Retinal pigment epithelial cell (primary cell): ENCODE measurements around the gene CLPSL2.

Source experiments
- DNase-seq: peaks from one replicate; pipeline ENCODE4 v3.0.0-alpha.2; 2010; ENCODE audit warnings: low read depth
- H3K4me3 ChIP-seq: 2 replicates; pipeline ENCODE4 v1.5.1; 2011; ENCODE audit warnings: mild to moderate bottlenecking, low read length, control low read depth, moderate library complexity
- TF ChIP-seq, protein P1 (sequence below): conservative IDR thresholded peaks from 2 replicates; pipeline ENCODE4 v1.5.1; 2011; ENCODE audit warnings: low read depth, low read length, control low read depth, inconsistent platforms

Gene CLPSL2, protein sequence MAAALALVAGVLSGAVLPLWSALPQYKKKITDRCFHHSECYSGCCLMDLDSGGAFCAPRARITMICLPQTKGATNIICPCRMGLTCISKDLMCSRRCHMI

GRCh38 chr6:35776364-35777215, at the start of gene CLPSL2:
TSS of gene CLPSL2 (plus strand) at chr6:35776598. CDS start at chr6:35776619, 21 bp downstream.
- peak within 1 kb of the TSS; percentile 39 for H3K4me3 ChIP-seq
- TF ChIP-seq, protein P1, sequence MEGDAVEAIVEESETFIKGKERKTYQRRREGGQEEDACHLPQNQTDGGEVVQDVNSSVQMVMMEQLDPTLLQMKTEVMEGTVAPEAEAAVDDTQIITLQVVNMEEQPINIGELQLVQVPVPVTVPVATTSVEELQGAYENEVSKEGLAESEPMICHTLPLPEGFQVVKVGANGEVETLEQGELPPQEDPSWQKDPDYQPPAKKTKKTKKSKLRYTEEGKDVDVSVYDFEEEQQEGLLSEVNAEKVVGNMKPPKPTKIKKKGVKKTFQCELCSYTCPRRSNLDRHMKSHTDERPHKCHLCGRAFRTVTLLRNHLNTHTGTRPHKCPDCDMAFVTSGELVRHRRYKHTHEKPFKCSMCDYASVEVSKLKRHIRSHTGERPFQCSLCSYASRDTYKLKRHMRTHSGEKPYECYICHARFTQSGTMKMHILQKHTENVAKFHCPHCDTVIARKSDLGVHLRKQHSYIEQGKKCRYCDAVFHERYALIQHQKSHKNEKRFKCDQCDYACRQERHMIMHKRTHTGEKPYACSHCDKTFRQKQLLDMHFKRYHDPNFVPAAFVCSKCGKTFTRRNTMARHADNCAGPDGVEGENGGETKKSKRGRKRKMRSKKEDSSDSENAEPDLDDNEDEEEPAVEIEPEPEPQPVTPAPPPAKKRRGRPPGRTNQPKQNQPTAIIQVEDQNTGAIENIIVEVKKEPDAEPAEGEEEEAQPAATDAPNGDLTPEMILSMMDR: no peak
- no peak for DNase-seq

- H3K4me3 ChIP-seq: peak overlapping the region; percentile 52
- DNase-seq: peak; percentile 48
- TF ChIP-seq, protein P1: no peak
Measured at GRCh38 chr6:35727231-35727934, 49.0 kb upstream of the CLPSL2 start.

GRCh38 chr6:35727935-35728682, 48.3 kb upstream of the CLPSL2 start:
- TF ChIP-seq, protein P1: no peak
- peak overlapping the region; percentile 52 for H3K4me3 ChIP-seq
- DNase-seq: peak; percentile 94

- H3K4me3 ChIP-seq: no peak overlapping the region
- DNase-seq: no peak
Measured at GRCh38 chr6:35728683-35729678, 47.4 kb upstream of the CLPSL2 start.

GRCh38 chr6:35729722-35730121, 46.7 kb upstream of the CLPSL2 start:
- no peak for DNase-seq
- no peak overlapping the region for H3K4me3 ChIP-seq

More at GRCh38 chr6:35728683-35729678, 47.4 kb upstream of the CLPSL2 start:
- TF ChIP-seq, protein P1: no peak

More at GRCh38 chr6:35729722-35730121, 46.7 kb upstream of the CLPSL2 start:
- TF ChIP-seq, protein P1: no peak
